Mammary epithelial cell (primary cell): ENCODE results near the gene SLC35E1.

Source experiments
- CTCF ChIP-seq, 2 donors: IDR thresholded peaks in 1 of 2; conservative IDR thresholded peaks in 1 of 2; 2 replicates each; pipeline ENCODE4 v1.5.1; 2011 to 2012; ENCODE audit warnings: inconsistent platforms in 2 of 2, low read length in 2 of 2, mild to moderate bottlenecking in 2 of 2, control low read depth in 1 of 2, low read depth in 1 of 2; ENCODE audit not compliant: insufficient read depth in 1 of 2; ENCODE audit errors: extremely low read depth in 1 of 2
- EZH2 ChIP-seq: IDR thresholded peaks from 2 replicates; pipeline ENCODE4 v1.6.1; 2012; ENCODE audit warnings: low read length, inconsistent platforms, borderline replicate concordance

DNA sequence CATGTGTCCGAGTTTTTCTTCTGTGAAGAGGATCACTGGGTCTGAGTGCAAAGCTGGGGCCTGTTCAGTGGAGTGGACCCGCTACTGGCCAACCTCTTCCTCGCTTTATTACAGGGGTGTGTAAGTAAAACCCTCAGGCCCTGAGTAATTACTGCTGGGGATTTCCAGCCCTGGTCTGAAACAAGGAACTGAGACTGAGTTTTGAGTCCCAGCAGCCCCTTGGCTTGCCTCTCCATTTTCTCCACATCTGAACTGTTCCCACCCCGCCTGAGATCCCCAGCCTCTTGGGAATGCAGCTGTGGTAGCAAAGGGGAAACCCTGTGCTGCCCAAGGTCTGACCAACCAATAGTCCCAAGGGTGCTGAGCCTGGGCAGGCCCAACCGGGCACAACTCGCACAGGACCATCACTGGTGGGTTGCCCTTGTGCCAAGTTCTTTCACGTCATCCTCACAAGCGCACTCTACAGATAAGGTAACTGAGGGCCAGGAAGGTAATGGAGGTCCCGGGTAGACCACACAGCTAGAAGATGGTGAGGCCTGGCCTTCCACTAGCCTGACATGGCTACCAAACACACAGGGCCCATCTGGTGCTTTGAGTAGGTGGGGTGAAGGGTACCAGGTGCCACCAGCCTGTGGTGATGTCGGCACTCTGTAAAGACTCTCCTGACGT, 13.7 kb upstream of the SLC35E1 start:
- no peak for TF ChIP-seq CTCF (conservative IDR thresholded peaks at IDR 0.05 in 1 of 2, IDR thresholded peaks at IDR 0.05 in 1 of 2; ENCODE audit: extremely low read depth in 1 of 2, insufficient read depth in 1 of 2, low read depth in 1 of 2, low read length in 2 of 2)
- no peak for TF ChIP-seq EZH2
